Stimulated activated CD4-positive, alpha-beta T cell treated with anti-CD3 and anti-CD28 coated beads, Interleukin-1b, Interleukin-23, amount 100 ng/mL, for 24 hours (primary cell): ENCODE measurements around the gene PAPPA.

Experiments used
- DNase-seq, 4 experiments: peaks; one replicate each; pipeline ENCODE4 v3.0.0-alpha.2; 2020; ENCODE audit warnings: low read depth in 4 of 4, low spot score in 1 of 4

PAPPA gene

DNA sequence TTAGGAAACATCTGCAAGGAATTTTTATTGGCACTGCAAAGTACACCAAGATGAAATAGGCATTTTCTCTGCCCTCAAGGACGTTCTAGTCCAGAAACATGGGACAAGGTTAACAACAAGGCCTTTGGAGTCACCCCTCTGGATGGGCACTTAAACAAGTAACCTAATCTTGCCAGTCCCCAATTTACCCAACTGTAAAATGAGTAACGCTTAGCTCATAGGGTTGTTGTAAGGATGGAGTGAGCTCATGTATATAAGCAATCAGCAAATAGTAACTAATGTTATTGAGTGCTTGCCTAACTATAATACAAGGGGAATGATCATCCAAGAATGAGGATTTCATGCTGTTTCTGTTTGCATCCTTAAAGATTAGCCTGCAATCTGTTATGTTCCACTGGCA is 189.3 kb downstream of the PAPPA start:
- no peak for DNase-seq

DNA sequence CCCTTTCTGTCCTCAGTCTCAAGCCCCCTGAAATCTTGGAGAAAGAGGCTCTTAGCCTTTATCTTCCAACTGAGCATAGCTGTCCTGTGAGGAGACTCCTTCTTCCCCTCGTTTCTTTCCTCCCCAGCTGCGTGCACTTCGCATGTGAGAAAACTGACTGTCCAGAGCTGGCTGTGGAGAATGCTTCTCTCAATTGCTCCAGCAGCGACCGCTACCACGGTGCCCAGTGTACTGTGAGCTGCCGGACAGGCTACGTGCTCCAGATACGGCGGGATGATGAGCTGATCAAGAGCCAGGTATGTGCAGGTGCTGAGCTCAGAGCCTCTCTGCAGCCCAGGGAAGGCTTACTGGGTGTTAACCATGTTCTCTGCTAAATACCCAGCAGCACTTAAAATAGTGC is 190.8 kb downstream of the PAPPA start:
- DNase-seq: no peak

DNA sequence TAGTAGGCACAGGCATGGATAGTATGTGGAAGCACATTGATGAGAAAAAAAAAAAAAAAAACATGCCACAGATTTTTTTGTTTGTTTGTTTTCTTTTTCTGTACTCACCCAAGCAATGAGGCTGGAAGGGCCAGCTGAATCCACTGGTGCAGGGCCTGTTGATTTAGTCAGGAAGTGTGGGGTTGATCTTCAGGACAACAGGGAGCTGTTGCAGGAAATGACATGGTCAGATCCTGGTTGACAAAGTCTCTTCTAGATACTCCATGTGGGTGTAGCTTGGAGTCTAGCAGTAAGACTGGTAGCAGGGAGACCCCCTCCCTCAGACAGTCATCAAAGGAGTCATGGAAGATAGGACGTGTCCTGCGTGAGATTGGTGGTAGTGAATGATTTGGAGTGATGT is 191.8 kb downstream of the PAPPA start:
- DNase-seq: no peak

DNA sequence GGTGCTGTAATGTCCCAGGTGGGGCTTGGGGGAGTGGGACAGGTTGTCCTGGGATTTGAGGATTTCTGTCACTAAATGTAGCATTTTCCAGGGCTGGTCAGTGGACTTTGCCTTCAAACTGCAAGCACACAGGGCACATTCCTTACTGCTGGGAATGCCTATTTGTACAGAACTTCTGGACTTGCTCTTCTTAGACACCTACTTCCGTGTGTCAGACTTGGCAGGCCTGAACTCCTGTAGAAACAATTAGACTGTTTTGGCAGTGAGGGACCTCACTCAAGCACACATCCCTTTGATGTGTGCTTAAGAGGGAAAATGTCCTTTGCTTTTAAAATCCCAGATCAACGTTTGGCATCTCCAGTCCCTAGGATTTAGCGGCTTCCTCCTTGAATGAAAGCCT is 192.2 kb downstream of the PAPPA start:
- DNase-seq: no peak

DNA sequence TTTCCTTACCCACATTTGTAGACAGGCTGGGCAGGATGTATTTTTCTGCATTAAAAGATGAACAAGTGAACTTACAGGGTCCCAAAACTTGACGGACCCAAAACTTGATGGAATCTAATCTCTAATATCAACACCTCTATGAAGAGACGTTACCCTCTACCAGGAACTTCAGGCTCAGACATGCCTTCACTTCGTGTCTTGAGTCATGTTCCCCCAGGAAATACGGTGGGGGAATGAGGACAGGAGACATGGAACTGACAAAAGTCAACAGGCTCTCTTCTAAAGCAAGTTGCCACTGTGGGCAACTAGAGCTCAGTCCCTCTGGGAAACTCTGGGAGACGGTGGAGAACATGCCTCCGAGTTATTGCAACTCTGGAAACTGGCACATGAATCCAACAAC is 196.1 kb downstream of the PAPPA start:
- no peak for DNase-seq

DNA sequence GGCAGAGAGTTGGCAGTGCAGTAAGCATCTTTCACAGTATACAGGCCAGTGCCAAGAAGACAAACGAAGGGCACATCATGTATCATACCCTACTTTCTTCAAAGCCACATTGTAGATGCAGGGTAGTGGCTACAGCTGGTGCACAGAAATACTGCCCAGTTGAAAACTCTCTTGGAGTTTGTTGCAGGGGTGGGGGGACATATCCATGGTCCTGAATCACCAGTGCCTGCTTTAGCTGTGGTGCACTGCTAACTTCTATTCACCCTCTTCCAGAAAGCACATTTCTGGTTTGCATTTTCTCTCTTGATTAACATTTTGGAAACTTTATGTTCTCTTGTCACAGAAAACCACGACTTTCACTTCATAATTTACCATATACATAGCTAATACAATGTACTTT is 196.6 kb downstream of the PAPPA start:
- no peak for DNase-seq

DNA sequence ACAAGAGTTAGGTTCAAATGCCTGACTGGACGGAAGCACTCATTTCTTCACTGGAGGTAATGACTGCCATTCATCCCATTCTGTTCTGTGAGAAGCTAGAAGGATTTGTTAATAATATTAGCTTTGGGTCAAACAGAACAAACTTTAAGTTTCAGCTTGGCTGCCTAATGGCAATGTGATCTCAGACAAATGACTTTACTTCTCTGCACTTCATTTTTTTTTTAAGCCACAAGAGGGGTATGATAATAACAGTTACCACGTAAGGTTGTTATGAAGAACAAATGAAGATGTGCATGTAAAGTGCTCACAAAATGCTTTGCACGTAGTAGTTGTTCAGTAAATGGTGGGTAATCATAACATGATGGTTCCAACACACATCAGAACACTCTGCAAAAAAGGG is 199.4 kb downstream of the PAPPA start:
- DNase-seq: no peak

DNA sequence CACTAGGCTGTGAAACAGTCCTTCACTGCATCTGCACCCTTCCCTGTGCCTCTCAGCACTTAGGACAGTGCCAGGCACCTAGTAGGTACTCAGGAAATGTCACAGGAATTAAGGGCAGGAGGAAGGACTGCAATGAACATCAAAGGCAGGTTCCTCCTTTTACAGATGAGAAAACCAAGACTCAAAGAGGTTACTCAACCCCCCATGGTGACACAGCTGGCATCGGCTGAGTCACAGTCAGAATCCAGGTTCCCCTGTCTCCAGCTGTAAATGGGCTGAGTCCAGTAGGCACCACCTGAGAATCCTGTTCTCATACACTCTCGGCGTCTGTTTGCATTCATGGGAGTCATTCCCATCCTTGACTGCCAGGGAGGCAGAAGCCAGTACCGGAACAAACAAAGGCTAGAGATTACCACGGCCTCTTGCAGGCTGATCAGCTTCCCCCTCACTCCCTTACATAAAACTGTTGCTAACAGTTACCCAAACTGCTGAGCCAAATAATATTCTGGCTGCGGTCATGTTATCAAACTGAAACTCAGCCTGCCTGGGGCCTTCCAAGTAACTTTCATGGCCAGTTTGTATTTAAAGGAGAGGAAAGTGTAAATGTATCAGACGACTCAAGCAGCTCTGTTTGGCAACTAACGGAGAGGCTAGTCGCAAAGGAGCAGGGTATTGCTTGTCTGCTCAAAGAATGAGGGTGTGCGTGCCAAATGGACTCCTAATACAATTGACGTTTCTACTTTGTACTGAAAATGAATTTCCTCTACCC is 201.7 kb downstream of the PAPPA start:
- no peak for DNase-seq

DNA sequence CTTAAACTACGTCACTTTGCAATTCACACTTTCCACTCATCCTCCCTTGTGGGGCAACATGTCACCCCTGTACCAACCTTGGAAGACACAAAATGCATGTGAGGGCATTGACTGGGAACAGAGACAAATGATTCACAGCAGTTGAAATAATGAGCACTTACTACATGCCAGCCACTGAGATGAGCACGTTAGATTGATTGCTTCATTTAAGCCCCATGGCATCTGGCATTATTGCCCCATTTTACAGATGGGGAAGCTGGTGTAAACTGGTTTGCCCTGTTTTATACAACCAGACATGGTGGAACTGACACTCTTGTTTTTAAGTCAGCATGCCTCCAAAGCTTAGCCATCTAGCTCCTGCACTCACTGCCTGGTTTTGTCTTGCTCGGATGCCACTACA is 204.7 kb downstream of the PAPPA start:
- no peak for DNase-seq

DNA sequence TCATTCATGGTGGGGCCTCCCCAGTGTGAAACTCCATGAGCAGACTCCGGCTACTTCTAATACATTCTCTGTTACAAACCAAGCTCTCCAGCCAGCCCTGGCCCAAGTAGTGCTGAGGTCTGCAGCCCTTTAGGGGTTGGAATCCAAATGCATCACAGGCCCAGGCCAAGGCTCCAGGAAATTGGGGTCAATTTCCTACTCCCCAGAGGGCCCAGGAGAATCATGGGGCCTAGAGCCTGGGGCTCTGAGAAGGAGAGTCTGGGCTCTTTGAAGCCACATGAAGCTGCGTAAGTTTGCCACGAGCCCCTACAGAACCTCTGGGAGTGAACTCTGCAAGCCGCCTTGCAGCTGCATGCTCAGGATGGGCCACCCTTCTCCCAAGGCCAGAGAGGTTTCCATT is 206.4 kb downstream of the PAPPA start:
- no peak for DNase-seq

DNA sequence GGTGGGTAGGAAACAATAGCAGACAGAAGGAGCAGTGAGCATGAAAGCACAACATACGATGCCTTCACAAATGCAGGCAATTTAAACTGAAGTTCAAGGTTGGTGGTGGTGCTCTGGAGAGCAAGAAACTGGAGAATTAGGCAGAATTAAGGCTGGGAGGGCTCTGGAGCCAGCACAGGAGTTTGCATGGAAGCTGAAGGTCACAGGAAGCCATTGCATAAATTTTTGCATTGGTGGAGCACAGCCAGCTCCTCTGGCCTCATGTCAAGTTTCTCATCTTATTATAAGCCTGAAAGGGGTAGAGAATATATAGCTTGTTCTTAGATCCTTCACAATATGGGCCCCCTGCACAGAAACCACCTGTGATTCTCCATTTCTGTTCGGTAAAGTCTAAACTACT is 207.4 kb downstream of the PAPPA start:
- no peak for DNase-seq

DNA sequence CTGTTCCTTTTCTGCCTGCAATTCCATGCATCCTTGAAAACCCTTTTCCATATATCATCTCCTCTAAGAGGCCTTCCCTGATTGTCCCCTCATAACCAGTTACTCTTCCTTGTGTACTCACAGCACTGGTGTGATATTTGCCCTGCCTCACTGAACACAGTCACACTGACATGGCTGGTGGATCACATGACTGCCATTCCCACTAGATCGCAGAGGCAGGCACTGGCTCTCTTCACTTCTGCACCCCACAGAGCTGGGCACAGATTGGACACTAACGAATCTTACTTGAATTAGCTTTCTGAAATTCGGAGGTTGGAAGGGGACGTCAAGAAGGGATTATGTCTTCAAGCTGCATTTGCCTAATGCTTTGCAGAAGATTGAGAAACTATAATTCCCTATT is 208.0 kb downstream of the PAPPA start:
- DNase-seq: no peak

DNA sequence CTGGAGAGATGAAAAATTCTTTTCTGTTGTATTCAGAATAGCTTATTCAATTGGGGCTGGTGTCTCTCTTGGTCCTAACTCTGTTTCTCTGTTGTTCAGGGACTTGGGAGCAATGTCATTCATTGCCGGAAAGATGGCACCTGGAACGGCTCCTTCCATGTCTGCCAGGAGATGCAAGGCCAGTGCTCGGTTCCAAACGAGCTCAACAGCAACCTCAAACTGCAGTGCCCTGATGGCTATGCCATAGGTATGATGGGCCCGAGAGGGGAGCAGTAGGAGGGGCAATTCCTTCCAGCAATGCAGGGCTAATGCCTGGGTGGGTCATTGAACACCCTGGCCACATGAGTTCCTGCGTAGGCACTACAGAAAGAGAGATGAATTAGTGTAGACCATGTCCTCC is 208.9 kb downstream of the PAPPA start:
- no peak for DNase-seq

DNA sequence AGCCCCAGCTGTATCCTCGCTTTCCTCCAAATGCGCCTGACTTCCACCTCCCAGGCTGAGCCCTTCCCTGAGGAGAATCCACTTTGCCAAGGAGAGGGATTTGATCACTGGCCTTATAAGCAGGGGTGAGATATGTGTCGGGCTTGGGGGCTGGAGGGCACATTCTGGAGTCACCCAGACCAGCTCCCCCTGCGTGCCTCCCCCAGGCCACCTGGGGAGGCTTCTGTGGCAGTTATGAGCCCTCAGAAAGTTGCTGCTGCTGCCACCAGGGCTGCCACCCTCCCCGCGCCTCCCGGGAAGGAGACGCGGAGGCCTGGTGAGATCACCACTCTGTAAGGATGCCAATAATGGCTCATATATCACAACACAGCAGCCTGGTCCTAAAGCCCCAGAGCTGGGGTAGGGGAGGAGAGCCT is 211.5 kb downstream of the PAPPA start:
- DNase-seq: no peak

DNA sequence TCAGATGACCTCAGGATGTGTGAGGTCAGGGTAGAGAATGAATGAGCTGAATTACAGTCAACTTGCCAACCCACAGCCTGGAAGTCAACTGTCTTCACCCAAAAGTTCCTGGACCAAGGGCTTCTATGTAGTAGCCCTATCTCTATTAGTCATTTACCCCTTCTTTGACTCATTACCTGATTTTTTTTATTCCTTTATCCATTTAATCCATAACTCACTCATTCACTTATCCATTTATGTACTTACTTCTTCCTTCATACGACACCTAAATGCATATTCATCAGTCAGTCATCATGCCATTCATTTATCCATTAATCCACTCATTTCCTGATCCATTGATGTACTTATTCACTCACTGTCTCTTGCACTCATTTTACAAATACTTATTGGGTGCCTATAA is 212.7 kb downstream of the PAPPA start:
- no peak for DNase-seq

DNA sequence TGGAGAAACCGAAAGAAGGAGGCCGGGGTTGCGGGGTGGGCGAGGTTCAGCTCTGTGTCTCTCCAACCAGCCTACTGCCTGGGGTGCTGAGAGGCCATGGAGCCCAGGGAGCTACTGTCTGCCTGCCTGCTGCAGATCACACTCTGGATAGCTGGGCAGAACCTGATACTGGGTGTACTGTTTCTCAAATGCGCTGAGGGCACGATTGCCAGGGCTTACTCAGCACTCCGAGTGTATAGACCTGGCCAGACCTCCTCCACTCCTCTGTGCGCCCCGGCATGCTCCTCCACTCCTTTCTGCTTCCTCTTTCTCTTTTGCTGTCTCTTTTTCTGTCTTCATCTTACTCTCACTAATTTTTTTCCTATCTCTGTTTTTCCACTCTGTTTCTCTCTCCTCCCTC is 215.1 kb downstream of the PAPPA start:
- DNase-seq: no peak

DNA sequence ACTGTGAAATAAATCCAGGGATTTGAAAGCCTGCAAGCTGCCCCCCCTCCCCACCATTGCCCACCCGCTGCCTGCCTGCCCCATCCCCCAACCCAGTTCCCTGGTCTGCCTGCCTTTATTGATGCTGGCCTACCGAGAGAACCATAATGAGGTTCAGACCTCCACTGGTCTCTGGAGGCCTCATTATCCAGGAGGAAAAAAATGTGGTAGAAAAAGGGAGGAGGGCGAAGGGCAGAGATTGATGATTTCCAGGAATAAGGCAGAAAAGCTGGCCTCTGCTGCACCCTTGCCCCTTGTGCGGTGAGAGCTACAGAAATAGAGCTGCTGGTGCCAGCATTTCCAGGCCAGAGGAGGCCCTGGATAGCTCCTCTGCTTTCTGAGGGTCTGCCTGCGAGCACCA is 216.1 kb downstream of the PAPPA start:
- DNase-seq: no peak

DNA sequence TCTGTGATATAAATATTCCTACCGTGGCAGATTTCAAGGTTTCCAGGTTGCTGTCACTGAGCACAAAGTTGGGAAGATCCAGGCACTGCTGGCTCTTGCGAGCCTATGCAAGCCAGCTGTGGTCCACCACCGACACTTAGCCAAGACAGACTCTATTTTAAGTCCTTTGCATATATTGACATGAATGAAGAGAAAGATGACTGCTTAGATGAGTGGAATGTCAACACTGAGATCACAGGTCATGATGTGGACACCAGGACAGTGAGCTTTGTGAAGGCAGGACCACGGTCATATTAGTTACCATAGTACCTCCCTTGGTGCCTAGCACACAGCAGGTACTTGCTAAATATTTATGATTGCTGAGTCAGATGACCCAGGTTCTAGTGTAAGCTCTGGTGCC is 217.0 kb downstream of the PAPPA start:
- DNase-seq: no peak

DNA sequence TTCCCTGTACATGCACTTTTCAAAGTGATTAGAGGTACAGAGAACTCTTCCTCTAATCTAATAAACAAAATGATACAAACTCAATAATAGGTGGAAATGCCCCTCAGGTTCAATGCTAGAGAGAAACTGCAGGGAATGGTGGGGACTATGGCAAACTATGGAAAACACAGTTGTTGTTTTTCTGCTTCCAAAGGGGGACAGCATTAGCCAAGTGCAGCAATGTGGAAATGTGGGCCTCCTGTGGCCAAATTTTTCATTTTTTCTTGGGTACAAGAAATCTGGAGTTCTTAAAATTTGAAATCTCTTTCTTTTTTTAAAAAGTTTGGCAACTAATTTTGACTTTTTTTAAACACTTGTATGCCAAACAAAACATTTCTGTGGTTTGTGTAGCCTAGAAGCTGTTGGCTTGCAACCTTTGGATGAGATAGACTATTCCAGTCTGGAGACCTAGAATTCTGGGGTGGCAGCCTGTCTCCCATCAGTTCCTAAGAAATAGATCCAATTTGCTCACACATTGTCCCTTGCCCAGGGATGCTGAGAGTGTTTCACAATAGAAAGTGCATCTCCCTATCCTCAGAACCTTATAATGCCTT is 218.6 kb downstream of the PAPPA start:
- no peak for DNase-seq

DNA sequence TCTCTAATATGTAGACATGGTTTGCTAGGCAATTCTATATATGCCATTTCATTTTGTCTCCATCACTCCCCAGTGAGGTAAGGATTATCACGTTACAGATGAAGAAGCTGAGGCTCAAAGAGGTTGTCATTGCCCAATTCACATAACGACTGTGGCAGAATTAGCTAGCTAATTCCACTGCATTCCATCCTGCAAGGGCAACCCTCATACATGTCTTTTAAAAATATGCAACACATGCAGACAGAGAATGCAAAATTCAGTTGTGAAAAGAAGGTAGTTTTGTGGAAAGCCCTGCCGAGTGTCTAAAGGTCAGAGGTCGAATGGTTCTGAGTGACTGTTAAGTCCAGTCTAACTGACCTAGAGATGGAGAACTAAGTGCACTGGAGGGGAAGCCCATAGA is 219.2 kb downstream of the PAPPA start:
- DNase-seq: no peak

DNA sequence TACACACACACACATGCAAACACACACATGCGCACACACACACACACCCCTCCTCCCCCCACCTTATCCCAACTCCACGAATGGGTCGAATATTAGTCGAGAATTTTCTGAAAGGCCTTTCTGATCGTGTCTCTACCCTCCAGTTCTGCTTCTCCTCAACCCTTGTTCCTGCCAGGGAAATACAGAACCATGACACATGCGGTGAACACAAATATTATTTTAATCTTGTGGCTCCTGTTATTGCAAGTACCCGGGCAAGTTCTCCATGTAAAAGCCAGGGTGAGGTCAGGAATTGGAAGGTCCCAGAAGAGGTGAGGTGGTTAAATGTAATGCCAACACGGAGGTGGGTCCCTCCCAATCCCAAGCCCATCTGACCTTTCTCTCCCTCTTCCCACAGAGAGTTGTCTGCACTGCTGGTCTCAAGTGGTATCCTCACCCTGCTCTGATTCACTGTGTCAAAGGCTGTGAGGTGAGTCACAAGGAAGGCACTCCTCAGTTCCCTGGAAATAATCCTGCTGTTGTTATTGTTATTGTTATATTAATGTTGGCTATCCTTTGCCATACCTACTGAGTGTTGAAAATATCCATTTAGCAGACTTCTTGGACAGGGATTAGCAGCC is 223.7 kb downstream of the PAPPA start:
- DNase-seq: no peak

DNA sequence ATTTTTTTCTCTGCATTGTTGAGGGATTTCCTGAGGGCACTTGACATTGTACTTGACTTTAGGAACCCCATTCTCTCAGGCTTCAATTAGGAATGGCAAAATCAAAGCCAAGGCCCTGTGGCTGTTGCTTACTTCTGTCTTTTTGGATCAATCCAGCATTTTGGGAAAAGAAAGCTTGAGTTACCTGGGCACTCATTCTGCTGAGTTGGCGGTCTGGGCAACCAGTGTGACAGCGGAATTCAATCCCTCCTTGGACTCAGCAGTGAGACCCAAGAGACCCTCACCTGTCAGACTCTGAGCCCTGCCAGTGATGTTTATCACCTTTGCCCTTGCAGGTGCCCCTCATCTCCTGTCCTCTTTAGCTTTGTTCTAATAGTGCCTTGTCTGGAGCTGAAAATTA is 225.3 kb downstream of the PAPPA start:
- DNase-seq: no peak

DNA sequence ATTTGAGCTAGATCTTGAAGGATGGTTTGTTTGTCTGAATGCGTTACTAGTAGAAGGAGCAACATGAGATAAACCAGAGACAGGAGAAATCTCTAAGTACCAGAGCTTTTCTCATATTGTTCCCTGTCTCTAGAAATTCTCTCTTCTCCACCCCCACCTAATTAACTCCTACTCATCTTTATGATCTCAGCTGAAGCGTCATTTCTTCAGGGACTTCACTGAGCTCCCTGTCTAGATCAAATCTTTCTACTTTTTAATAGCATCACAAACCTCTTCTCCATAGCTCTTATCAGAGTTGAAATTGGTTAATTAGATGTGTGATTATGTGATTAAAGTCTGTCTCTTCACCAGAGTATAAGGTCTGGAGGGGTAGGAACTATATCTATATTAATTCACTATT is 226.2 kb downstream of the PAPPA start:
- DNase-seq: no peak
